Activated CD8-positive, alpha-beta memory T cell treated with anti-CD3 and anti-CD28 coated beads for 24 hours (primary cell): Measurements from ENCODE around the gene NSMCE1.
A peak's percentile ranks its signal among the peaks of the same experiment; 100 is the strongest.
"Not testable (repeated sequence)": the region's sequence is repeated elsewhere in the genome, so short reads cannot be mapped to it uniquely, and the experiment has no call there.

Experiments
- DNase-seq: peaks from one replicate; pipeline ENCODE4 v3.0.0-alpha.2; 2020

The NSMCE1 gene

GRCh38 chr16:27211026-27211425 lies 57.5 kb downstream of the NSMCE1 start:
- no peak for DNase-seq

GRCh38 chr16:27210174-27210573 lies 58.4 kb downstream of the NSMCE1 start:
- DNase-seq: no peak

- no peak for DNase-seq
Observed at GRCh38 chr16:27209591-27209990, 59.0 kb downstream of the NSMCE1 start.

GRCh38 chr16:27208796-27209195 lies 59.8 kb downstream of the NSMCE1 start:
- no peak for DNase-seq

- DNase-seq: no peak
Observed at GRCh38 chr16:27208081-27208680, 60.4 kb downstream of the NSMCE1 start.

GRCh38 chr16:27207121-27207520 lies 61.5 kb downstream of the NSMCE1 start:
- DNase-seq: not testable (repeated sequence)

- DNase-seq: no peak
Observed at GRCh38 chr16:27205423-27206065, 63.0 kb downstream of the NSMCE1 start.

GRCh38 chr16:27204312-27204915 lies 64.2 kb downstream of the NSMCE1 start:
- DNase-seq: no peak

- DNase-seq: peak; percentile 99
Observed at GRCh38 chr16:27203507-27204311, 64.9 kb downstream of the NSMCE1 start, which contains the start of gene KDM8. KDM8 (plus strand) TSS chr16:27203526; CDS start chr16:27210124, 6,598 bp downstream.

GRCh38 chr16:27202923-27203506 lies 65.6 kb downstream of the NSMCE1 start:
- no peak for DNase-seq

GRCh38 chr16:27200914-27201313 lies 67.7 kb downstream of the NSMCE1 start:
- not testable (repeated sequence) for DNase-seq

- DNase-seq: no peak
Observed at GRCh38 chr16:27199736-27200135, 68.8 kb downstream of the NSMCE1 start.

- DNase-seq: no peak
Observed at GRCh38 chr16:27199235-27199586, 69.4 kb downstream of the NSMCE1 start.

- DNase-seq: no peak
Observed at GRCh38 chr16:27198451-27199234, 69.9 kb downstream of the NSMCE1 start.

GRCh38 chr16:27197004-27197403 lies 71.6 kb downstream of the NSMCE1 start:
- DNase-seq: no peak

- no peak for DNase-seq
Observed at GRCh38 chr16:27195941-27196595, 72.5 kb downstream of the NSMCE1 start.

- DNase-seq: no peak
Observed at GRCh38 chr16:27195076-27195741, 73.4 kb downstream of the NSMCE1 start.

GRCh38 chr16:27193300-27193990 lies 75.1 kb downstream of the NSMCE1 start:
- DNase-seq: no peak

GRCh38 chr16:27191352-27191924 lies 77.1 kb downstream of the NSMCE1 start:
- no peak for DNase-seq

GRCh38 chr16:27190316-27190871 lies 78.2 kb downstream of the NSMCE1 start:
- no peak for DNase-seq
